K562 (cell line): ENCODE results near the gene ERF. TPM values are rescaled to one million over a fixed set of nuclear protein-coding genes. Genes with fewer than 3 reads are reported as not detected.

ENCODE experiments used
- BDP1 ChIP-seq: IDR thresholded peaks from 3 replicates; pipeline ENCODE4 v1.6.1; 2011; ENCODE audit not compliant: insufficient read length, insufficient read depth
- ELF4 ChIP-seq: fragments of 450-650 bp; formaldehyde crosslinking; IDR thresholded peaks from 2 replicates; pipeline ENCODE4 v1.4.0; 2022; ENCODE audit warnings: missing genetic modification characterization
- FIP1L1 ChIP-seq: fragments of 200-400 bp; formaldehyde crosslinking; IDR thresholded peaks from 2 replicates; pipeline ENCODE4 v1.6.1; 2018; ENCODE audit warnings: mild to moderate bottlenecking, low read depth, low read length; ENCODE audit not compliant: poor library complexity, severe bottlenecking
- FOXP1 ChIP-seq: sonication (generic); formaldehyde crosslinking; IDR thresholded peaks from 2 replicates; pipeline ENCODE4 v1.8.0; 2022; ENCODE audit warnings: mild to moderate bottlenecking, missing genetic modification reagents
- JUN ChIP-seq, 2 experiments: sonication (generic) in 1 of 2; formaldehyde crosslinking in 1 of 2; IDR thresholded peaks; 2 replicates each; pipeline versions ENCODE4 v1.6.1 to v1.8.0; 2012 to 2022; ENCODE audit warnings: borderline replicate concordance in 2 of 2, mild to moderate bottlenecking in 2 of 2, improper control_type of control experiment in 1 of 2, low read depth in 1 of 2, low read length in 1 of 2, missing genetic modification reagents in 1 of 2
- NR2C2 ChIP-seq, 2 experiments: fragments of 200-800 bp in 1 of 2; sonication (Bioruptor generic) in 1 of 2; sonication (generic) in 1 of 2; formaldehyde crosslinking in 1 of 2; IDR thresholded peaks; 2 replicates each; pipeline versions ENCODE4 v1.6.1 to v1.8.0; 2016 to 2022; ENCODE audit warnings: mild to moderate bottlenecking in 1 of 2, missing compliant biosample characterization in 1 of 2, missing genetic modification characterization in 1 of 2, missing genetic modification reagents in 1 of 2
- POLR2B ChIP-seq: fragments of 450-650 bp; IDR thresholded peaks from 2 replicates; pipeline ENCODE4 v1.6.1; 2018; ENCODE audit warnings: low read depth; ENCODE audit not compliant: partially characterized antibody
- RHOXF2B ChIP-seq: fragments of 250-450 bp; sonication (Bioruptor Pico); conservative IDR thresholded peaks from 2 replicates; pipeline ENCODE4 v1.5.1; 2021
- SNRNP70 ChIP-seq: fragments of 200-400 bp; formaldehyde crosslinking; optimal IDR thresholded peaks from 2 replicates; pipeline ENCODE3; 2017; ENCODE audit warnings: low read depth, low read length
- TBL1XR1 ChIP-seq, 2 experiments: IDR thresholded peaks; 2 replicates each; pipeline ENCODE4 v1.6.1; 2012; ENCODE audit warnings: improper control_type of control experiment in 2 of 2, low read length in 2 of 2, mild to moderate bottlenecking in 1 of 2
- ZC3H4 ChIP-seq: sonication (generic); formaldehyde crosslinking; IDR thresholded peaks from 2 replicates; pipeline ENCODE4 v1.9.0; 2021; ENCODE audit warnings: missing genetic modification reagents, borderline replicate concordance
- ZFP30 ChIP-seq: fragments of 250-450 bp; sonication (Bioruptor Pico); IDR thresholded peaks from 2 replicates; pipeline ENCODE4 v1.8.0; 2022; ENCODE audit warnings: moderate library complexity, mild to moderate bottlenecking, inconsistent platforms, borderline replicate concordance
- ZFPM2 ChIP-seq: fragments of 250-450 bp; sonication (Bioruptor Pico); IDR thresholded peaks from 2 replicates; pipeline ENCODE4 v1.5.1; 2022; ENCODE audit warnings: mild to moderate bottlenecking
- polyA plus RNA-seq, 8 experiments: library from polyadenylated mRNA; depleted of rRNA in 4 of 8; stranded (reverse) in 5 of 8; unstranded in 3 of 8; fragments of >200 nt; fragmentation: Nextera tagmentation in 2 of 8; fragmentation: Illumina TruSeq in 1 of 8; extraction: Ambion mirVana in 2 of 8; extraction: Trizol in 1 of 8; gene quantifications; 2 replicates each; pipeline versions ENCODE4 v1.2.1 to v1.2.3, GENCODE V29; 2011 to 2014; ENCODE audit warnings: inconsistent platforms in 1 of 8, missing spikeins in 1 of 8
- total RNA-seq, 7 experiments: library from RNA; depleted of rRNA in 6 of 7; stranded (reverse); fragments of >200 nt in 6 of 7; fragmentation: Illumina TruSeq in 2 of 7; extraction: Trizol in 2 of 7; gene quantifications; 2 replicates each; pipeline versions ENCODE4 v1.2.1 to v1.2.3, GENCODE V29; 2011 to 2021; ENCODE audit warnings: low replicate concordance in 1 of 7
- TF ChIP-seq, protein P1 (sequence below), 2 experiments: fragments of 450-650 bp; conservative IDR thresholded peaks; 2 replicates each; pipeline ENCODE4 v1.6.1; 2017; ENCODE audit warnings: mild to moderate bottlenecking in 2 of 2, moderate library complexity in 2 of 2
- TF ChIP-seq, protein P2 (sequence below): fragments of 450-650 bp; conservative IDR thresholded peaks from 2 replicates; pipeline ENCODE4 v1.6.1; 2016; ENCODE audit warnings: missing genetic modification characterization, low read depth, mild to moderate bottlenecking, control low read depth, missing compliant biosample characterization
- TF ChIP-seq, protein P3 (sequence below): fragments of 450-650 bp; IDR thresholded peaks from 2 replicates; pipeline ENCODE4 v1.6.1; 2016; ENCODE audit warnings: missing biosample characterization, missing genetic modification characterization
- TF ChIP-seq, protein P4 (sequence below): sonication (generic); formaldehyde crosslinking; IDR thresholded peaks from 2 replicates; pipeline ENCODE4 v1.8.0; 2022; ENCODE audit warnings: missing genetic modification reagents, mild to moderate bottlenecking, borderline replicate concordance
- TF ChIP-seq, protein P5 (sequence below): fragments of 450-650 bp; IDR thresholded peaks from 2 replicates; pipeline ENCODE4 v1.6.1; 2016; ENCODE audit warnings: low read depth, mild to moderate bottlenecking, moderate library complexity
- TF ChIP-seq, protein P6 (sequence below): fragments of 450-650 bp; formaldehyde crosslinking; IDR thresholded peaks from 2 replicates; pipeline ENCODE4 v1.4.0; 2022; ENCODE audit warnings: missing genetic modification characterization

ERF gene
- total and polyA plus RNA-seq, 9 of the 15 experiments (the other 6 are each of a cell fraction or from before 2014, with no cell fraction given): 0.03 to 75.4 (median 27.0) TPM

DNA sequence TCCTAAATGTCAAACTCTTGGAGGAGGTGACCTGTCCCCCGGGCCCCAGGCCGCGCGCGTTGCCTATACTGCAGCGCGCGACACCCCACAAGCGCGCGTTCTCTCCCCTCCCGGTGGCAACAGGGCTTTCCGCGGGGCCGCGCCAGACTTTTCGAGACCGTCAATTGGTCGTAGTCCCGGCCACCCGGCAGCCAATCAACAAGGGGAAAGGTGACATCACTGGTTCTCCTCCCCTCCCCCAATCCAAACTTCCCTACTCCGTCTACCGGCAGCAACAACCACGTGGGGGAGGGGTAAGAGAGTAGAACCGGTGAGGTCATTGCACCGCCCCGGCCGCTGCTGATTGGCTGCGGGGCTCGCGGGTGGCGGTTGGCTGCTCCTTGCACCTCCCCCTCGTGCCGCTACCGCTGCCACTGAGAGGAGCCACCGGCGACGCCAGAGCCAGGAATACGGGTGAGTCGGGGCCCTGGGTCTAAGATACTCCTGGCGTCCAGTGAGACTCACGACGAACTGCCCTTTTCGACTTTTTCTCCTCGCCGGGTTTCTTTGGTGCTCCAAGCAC, 13.3 kb upstream of the ERF start (continued):
- TF ChIP-seq, protein P1, sequence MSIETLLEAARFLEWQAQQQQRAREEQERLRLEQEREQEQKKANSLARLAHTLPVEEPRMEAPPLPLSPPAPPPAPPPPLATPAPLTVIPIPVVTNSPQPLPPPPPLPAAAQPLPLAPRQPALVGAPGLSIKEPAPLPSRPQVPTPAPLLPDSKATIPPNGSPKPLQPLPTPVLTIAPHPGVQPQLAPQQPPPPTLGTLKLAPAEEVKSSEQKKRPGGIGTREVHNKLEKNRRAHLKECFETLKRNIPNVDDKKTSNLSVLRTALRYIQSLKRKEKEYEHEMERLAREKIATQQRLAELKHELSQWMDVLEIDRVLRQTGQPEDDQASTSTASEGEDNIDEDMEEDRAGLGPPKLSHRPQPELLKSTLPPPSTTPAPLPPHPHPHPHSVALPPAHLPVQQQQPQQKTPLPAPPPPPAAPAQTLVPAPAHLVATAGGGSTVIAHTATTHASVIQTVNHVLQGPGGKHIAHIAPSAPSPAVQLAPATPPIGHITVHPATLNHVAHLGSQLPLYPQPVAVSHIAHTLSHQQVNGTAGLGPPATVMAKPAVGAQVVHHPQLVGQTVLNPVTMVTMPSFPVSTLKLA (conservative IDR thresholded peaks at IDR 0.05): peak; percentile 96 to 97
- TF ChIP-seq FIP1L1 (no peak), ZC3H4 (CRISPR knock-in tag) (no peak), FOXP1 (CRISPR knock-in tag) (0 out of 2 replicates have a peak, but pooled peaks have one; percentile 59), SNRNP70 (no peak), NR2C2 (CRISPR knock-in tag; IDR thresholded peaks at IDR 0.05) (no peak), NR2C2 (tag; IDR thresholded peaks at IDR 0.05) (peak; percentile 83; the same call in 1 of the 2 replicates), POLR2B (no peak), TBL1XR1 (IDR thresholded peaks at IDR 0.05; ENCODE audit: low read length in 2 of 2) (peak; percentile 35 to 65; a peak in 2 of 4 replicates), ZFP30 (CRISPR knock-in tag) (no peak), BDP1 (no peak), JUN (IDR thresholded peaks at IDR 0.05; ENCODE audit: borderline replicate concordance, low read depth, low read length) (peak; percentile 99), JUN (CRISPR knock-in tag; IDR thresholded peaks at IDR 0.05; ENCODE audit: borderline replicate concordance) (peak; percentile 97), ELF4 (CRISPR knock-in tag) (no peak), ZFPM2 (no peak), RHOXF2B (CRISPR knock-in tag) (no peak)
- TF ChIP-seq, protein P2, sequence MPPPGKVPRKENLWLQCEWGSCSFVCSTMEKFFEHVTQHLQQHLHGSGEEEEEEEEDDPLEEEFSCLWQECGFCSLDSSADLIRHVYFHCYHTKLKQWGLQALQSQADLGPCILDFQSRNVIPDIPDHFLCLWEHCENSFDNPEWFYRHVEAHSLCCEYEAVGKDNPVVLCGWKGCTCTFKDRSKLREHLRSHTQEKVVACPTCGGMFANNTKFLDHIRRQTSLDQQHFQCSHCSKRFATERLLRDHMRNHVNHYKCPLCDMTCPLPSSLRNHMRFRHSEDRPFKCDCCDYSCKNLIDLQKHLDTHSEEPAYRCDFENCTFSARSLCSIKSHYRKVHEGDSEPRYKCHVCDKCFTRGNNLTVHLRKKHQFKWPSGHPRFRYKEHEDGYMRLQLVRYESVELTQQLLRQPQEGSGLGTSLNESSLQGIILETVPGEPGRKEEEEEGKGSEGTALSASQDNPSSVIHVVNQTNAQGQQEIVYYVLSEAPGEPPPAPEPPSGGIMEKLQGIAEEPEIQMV (tag): no peak
- TF ChIP-seq, protein P3, sequence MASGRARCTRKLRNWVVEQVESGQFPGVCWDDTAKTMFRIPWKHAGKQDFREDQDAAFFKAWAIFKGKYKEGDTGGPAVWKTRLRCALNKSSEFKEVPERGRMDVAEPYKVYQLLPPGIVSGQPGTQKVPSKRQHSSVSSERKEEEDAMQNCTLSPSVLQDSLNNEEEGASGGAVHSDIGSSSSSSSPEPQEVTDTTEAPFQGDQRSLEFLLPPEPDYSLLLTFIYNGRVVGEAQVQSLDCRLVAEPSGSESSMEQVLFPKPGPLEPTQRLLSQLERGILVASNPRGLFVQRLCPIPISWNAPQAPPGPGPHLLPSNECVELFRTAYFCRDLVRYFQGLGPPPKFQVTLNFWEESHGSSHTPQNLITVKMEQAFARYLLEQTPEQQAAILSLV (tag): no peak
- TF ChIP-seq, protein P4, sequence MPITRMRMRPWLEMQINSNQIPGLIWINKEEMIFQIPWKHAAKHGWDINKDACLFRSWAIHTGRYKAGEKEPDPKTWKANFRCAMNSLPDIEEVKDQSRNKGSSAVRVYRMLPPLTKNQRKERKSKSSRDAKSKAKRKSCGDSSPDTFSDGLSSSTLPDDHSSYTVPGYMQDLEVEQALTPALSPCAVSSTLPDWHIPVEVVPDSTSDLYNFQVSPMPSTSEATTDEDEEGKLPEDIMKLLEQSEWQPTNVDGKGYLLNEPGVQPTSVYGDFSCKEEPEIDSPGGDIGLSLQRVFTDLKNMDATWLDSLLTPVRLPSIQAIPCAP (CRISPR knock-in tag): no peak
- TF ChIP-seq, protein P5, sequence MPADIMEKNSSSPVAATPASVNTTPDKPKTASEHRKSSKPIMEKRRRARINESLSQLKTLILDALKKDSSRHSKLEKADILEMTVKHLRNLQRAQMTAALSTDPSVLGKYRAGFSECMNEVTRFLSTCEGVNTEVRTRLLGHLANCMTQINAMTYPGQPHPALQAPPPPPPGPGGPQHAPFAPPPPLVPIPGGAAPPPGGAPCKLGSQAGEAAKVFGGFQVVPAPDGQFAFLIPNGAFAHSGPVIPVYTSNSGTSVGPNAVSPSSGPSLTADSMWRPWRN: no peak
- TF ChIP-seq, protein P6, sequence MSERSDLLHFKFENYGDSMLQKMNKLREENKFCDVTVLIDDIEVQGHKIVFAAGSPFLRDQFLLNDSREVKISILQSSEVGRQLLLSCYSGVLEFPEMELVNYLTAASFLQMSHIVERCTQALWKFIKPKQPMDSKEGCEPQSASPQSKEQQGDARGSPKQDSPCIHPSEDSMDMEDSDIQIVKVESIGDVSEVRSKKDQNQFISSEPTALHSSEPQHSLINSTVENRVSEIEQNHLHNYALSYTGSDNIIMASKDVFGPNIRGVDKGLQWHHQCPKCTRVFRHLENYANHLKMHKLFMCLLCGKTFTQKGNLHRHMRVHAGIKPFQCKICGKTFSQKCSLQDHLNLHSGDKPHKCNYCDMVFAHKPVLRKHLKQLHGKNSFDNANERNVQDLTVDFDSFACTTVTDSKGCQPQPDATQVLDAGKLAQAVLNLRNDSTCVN: 0 out of 2 replicates have a peak, but pooled peaks have one; percentile 42
